ENCODE measurements around the gene DNAH2. TPM values are rescaled to one million over a fixed set of nuclear protein-coding genes. Genes with fewer than 3 reads are reported as not detected.
A peak's percentile ranks its signal among the peaks of the same experiment; 100 is the strongest.

Gene DNAH2
- polyA plus RNA-seq, 1 donor from 2014 or later, result 2.0 TPM

DNA sequence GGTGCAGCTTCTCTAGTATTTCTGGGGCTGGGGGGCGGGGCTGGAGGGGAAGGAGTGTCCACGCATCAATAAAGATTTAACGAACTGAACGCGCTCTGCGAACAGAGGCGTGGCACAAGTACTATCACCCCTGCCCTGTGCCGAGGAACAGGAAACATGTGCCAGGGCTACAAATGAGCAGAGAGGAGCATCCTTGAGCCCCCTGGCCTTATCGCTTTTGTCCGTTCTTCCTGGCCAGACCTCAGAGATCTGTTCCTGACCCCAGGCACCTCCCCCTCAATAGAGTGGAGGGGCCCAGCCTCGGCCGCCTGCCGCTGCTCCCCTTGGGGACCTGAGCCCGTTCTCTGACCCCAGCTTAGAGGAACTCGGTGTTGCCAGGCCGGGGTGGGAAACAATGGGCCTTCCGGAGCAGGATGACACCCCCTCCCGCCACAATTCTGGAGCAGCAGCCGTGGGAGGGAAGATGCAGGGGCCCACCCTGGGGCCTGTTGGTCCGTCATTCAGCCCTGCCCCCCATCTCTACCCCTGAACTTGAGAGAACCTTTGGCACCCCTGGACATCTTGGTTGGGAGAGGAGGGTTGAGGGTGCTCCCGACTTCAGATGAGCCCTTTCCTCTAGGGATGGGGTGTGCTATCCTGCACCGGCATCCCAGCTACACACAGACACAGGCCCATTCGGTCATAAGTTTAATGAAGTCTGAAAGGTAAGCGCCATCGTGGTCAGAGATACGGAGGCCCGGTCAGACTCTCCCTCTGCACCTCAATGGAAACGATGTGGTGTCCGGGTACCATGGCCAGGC lies 138.7 kb downstream of the DNAH2 start:
- TF ChIP-seq TAF1 (IDR thresholded peaks at IDR 0.05; ENCODE audit: low read depth) (no peak), RAD21 (conservative IDR thresholded peaks at IDR 0.05) (no peak), SMC3 (conservative IDR thresholded peaks at IDR 0.05; ENCODE audit: poor library complexity) (no peak), MXI1 (conservative IDR thresholded peaks at IDR 0.05; ENCODE audit: poor library complexity, severe bottlenecking) (no peak), EP300 (conservative IDR thresholded peaks at IDR 0.05; ENCODE audit: poor library complexity, severe bottlenecking) (no peak), EZH2 (IDR thresholded peaks at IDR 0.05; ENCODE audit: borderline replicate concordance, insufficient read depth, low read length, poor library complexity, severe bottlenecking) (no peak), POLR2AphosphoS5 (IDR thresholded peaks at IDR 0.05) (no peak)
- TF ChIP-seq, protein P1, sequence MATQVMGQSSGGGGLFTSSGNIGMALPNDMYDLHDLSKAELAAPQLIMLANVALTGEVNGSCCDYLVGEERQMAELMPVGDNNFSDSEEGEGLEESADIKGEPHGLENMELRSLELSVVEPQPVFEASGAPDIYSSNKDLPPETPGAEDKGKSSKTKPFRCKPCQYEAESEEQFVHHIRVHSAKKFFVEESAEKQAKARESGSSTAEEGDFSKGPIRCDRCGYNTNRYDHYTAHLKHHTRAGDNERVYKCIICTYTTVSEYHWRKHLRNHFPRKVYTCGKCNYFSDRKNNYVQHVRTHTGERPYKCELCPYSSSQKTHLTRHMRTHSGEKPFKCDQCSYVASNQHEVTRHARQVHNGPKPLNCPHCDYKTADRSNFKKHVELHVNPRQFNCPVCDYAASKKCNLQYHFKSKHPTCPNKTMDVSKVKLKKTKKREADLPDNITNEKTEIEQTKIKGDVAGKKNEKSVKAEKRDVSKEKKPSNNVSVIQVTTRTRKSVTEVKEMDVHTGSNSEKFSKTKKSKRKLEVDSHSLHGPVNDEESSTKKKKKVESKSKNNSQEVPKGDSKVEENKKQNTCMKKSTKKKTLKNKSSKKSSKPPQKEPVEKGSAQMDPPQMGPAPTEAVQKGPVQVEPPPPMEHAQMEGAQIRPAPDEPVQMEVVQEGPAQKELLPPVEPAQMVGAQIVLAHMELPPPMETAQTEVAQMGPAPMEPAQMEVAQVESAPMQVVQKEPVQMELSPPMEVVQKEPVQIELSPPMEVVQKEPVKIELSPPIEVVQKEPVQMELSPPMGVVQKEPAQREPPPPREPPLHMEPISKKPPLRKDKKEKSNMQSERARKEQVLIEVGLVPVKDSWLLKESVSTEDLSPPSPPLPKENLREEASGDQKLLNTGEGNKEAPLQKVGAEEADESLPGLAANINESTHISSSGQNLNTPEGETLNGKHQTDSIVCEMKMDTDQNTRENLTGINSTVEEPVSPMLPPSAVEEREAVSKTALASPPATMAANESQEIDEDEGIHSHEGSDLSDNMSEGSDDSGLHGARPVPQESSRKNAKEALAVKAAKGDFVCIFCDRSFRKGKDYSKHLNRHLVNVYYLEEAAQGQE (IDR thresholded peaks at IDR 0.05; ENCODE audit: borderline replicate concordance), result no peak
- TF ChIP-seq, protein P2, sequence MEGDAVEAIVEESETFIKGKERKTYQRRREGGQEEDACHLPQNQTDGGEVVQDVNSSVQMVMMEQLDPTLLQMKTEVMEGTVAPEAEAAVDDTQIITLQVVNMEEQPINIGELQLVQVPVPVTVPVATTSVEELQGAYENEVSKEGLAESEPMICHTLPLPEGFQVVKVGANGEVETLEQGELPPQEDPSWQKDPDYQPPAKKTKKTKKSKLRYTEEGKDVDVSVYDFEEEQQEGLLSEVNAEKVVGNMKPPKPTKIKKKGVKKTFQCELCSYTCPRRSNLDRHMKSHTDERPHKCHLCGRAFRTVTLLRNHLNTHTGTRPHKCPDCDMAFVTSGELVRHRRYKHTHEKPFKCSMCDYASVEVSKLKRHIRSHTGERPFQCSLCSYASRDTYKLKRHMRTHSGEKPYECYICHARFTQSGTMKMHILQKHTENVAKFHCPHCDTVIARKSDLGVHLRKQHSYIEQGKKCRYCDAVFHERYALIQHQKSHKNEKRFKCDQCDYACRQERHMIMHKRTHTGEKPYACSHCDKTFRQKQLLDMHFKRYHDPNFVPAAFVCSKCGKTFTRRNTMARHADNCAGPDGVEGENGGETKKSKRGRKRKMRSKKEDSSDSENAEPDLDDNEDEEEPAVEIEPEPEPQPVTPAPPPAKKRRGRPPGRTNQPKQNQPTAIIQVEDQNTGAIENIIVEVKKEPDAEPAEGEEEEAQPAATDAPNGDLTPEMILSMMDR (IDR thresholded peaks at IDR 0.05; ENCODE audit: poor library complexity, severe bottlenecking), result no peak
- H3K79me2 ChIP-seq (replicated peaks; ENCODE audit: insufficient read depth, low read length), result peaks cover 18% of the 10 kb centered on the region
- peak overlapping the region; percentile 98 for H3K27ac ChIP-seq (ENCODE audit: low read length)
- no peaks in the 10 kb centered on the region for H3K9me2 ChIP-seq (ENCODE audit: insufficient read depth, low read length)
- peaks cover 16% of the 10 kb centered on the region for H4K20me1 ChIP-seq (ENCODE audit: insufficient read depth)
- peak overlapping the region; percentile 85 for H3K4me3 ChIP-seq (ENCODE audit: low read length)
- peak overlapping the region; percentile 92 for H3K9ac ChIP-seq (ENCODE audit: low read length)
- H3K27me3 ChIP-seq (ENCODE audit: insufficient read depth, low read depth, low read length), result no peaks in the 10 kb centered on the region
- no peaks in the 10 kb centered on the region for H3K9me3 ChIP-seq (ENCODE audit: low read length)
- H3K4me2 ChIP-seq (ENCODE audit: low read length), result peak overlapping the region; percentile 97
- peaks cover 3% of the 10 kb centered on the region for H3K36me3 ChIP-seq (ENCODE audit: insufficient read depth, low read length)
- peaks cover 13% of the 10 kb centered on the region for H3F3A ChIP-seq (ENCODE audit: insufficient read depth, low read length, poor library complexity, severe bottlenecking)
- H2AFZ ChIP-seq (ENCODE audit: low read depth, low read length), result no peak overlapping the region

DNA sequence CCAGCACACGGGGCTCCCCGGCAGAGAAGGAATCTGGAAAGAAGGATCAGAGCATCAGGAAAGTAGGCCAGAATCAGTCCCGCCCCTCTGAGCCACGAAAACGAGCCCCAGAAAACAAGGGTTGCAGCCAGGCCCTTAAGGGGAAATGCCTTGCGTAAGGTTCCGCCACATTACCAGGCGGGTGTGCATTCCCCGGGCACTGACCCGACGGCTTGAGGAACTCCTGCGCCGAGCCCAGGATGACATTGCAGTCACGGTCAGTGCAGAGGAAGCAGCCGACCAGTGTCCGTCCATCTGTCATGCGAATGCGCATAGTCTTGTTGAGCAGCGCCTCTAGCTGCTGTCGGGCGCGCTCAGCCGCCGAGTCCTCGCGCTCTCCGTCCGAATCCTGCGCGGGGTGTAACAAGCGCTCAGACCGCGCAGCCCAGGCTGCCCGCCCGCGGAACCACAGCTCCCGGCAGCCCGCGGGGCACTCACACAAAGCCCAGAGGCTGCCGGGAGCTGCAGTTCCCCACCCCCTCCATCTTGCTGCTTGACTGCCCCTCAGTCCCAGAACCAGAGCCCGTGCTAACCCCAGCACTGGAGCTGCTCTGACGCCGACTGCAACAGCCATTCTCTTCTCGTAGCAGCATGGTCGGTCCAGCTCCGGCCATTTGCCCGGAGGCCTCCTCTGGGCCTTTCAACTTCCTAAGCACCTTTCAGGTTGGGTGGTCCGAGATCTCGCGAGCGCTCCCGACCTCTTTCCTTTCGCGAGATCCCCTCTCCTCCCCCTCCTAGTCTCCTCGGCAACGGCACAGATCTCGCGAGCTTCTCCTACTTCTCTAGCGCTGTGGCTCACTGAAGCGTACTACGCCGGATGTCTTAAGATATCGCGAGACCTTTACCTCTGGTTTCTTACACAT lies 139.5 kb downstream of the DNAH2 start, which contains the start of gene NAA38:
Gene NAA38, minus strand, starts transcription at position 749 of the 902 bp plus-strand sequence. Its CDS starts 96 bp downstream, at position 653.
- Histone ChIP-seq H3F3A (ENCODE audit: insufficient read depth, low read length, poor library complexity, severe bottlenecking) (peaks cover 13% of the 10 kb centered on the region), H3K9ac (ENCODE audit: low read length) (peak within 1 kb of the TSS; percentile 92), H3K4me3 (ENCODE audit: low read length) (peak within 1 kb of the TSS; percentile 85), H3K9me3 (ENCODE audit: low read length) (no peaks in the 10 kb centered on the region), H3K27ac (ENCODE audit: low read length) (peak within 1 kb of the TSS; percentile 98), H4K20me1 (ENCODE audit: insufficient read depth) (peaks cover 9% of the 10 kb centered on the region), H3K36me3 (ENCODE audit: insufficient read depth, low read length) (no peaks in the 10 kb centered on the region), H2AFZ (ENCODE audit: low read depth, low read length) (peak within 1 kb of the TSS; percentile 90), H3K27me3 (ENCODE audit: insufficient read depth, low read depth, low read length) (no peaks in the 10 kb centered on the region), H3K9me2 (ENCODE audit: insufficient read depth, low read length) (no peaks in the 10 kb centered on the region), H3K79me2 (replicated peaks; ENCODE audit: insufficient read depth, low read length) (peaks cover 18% of the 10 kb centered on the region), H3K4me2 (ENCODE audit: low read length) (peak within 1 kb of the TSS; percentile 97)
- TF ChIP-seq MXI1 (conservative IDR thresholded peaks at IDR 0.05; ENCODE audit: poor library complexity, severe bottlenecking) (no peak), SMC3 (conservative IDR thresholded peaks at IDR 0.05; ENCODE audit: poor library complexity) (peak; percentile 38), TAF1 (IDR thresholded peaks at IDR 0.05; ENCODE audit: low read depth) (peak; percentile 21), POLR2AphosphoS5 (IDR thresholded peaks at IDR 0.05) (peak; percentile 62)
- TF ChIP-seq, protein P2 (IDR thresholded peaks at IDR 0.05; ENCODE audit: poor library complexity, severe bottlenecking), result peak; percentile 51
